Transverse colon (tissue), 3 donors: ENCODE data around the gene HTT-AS.

Source experiments
- CTCF ChIP-seq, 5 experiments: fragments of 200-600 bp in 3 of 5; fragments of 450-650 bp in 2 of 5; sonication (generic) in 3 of 5; IDR thresholded peaks; 1 replicate in 2 of 5; 2 replicates in 3 of 5; pipeline ENCODE4 v1.5.1; 2016 to 2017; ENCODE audit warnings: antibody characterized with exemption in 5 of 5, inconsistent platforms in 3 of 5, mild to moderate bottlenecking in 2 of 5, moderate library complexity in 1 of 5
- EP300 ChIP-seq: sonication (generic); formaldehyde crosslinking; IDR thresholded peaks from one replicate; pipeline ENCODE4 v1.6.1; 2017; ENCODE audit warnings: antibody characterized with exemption, low read depth
- POLR2A ChIP-seq: fragments of 450-650 bp; IDR thresholded peaks from one replicate; pipeline ENCODE4 v1.6.1; 2016; ENCODE audit warnings: antibody characterized with exemption, mild to moderate bottlenecking, moderate library complexity

- TF ChIP-seq POLR2A (no peak), CTCF (IDR thresholded peaks at IDR 0.05) (no peak), EP300 (no peak)
These were observed 11.8 kb upstream of the HTT-AS start for GRCh38 chr4:3085948-3086670.
